Uterus (tissue), 4 donors: ENCODE results near the gene ELAPOR1. TPM values are rescaled to one million over a fixed set of nuclear protein-coding genes. Genes with fewer than 3 reads are reported as not detected.
"Not testable (repeated sequence)": the region's sequence is repeated elsewhere in the genome, so short reads cannot be mapped to it uniquely, and the experiment has no call there.

Source experiments
- DNase-seq, 2 donors: peaks; one replicate each; pipeline ENCODE4 v3.0.0-alpha.2; 2019 to 2020
- H3K27ac ChIP-seq, 2 donors: fragments of 200-600 bp; sonication (generic); 1 replicate in 1 of 2; 2 replicates in 1 of 2; pipeline ENCODE4 v1.5.1; 2016 to 2018
- H3K27me3 ChIP-seq, 2 donors: fragments of 200-600 bp; sonication (generic); one replicate each; pipeline ENCODE4 v1.5.1; 2018 to 2019; ENCODE audit warnings: control low read depth in 1 of 2
- H3K36me3 ChIP-seq, 2 donors: fragments of 200-600 bp; sonication (generic); one replicate each; pipeline ENCODE4 v1.5.1; 2019; ENCODE audit warnings: control low read depth in 1 of 2
- H3K4me1 ChIP-seq, 2 donors: fragments of 200-600 bp; sonication (generic); one replicate each; pipeline ENCODE4 v1.5.1; 2018 to 2019; ENCODE audit warnings: control low read depth in 1 of 2
- H3K4me3 ChIP-seq, 2 donors: fragments of 200-600 bp; sonication (generic); 1 replicate in 1 of 2; 2 replicates in 1 of 2; pipeline ENCODE4 v1.5.1; 2018 to 2019; ENCODE audit warnings: mild to moderate bottlenecking in 1 of 2
- H3K9me3 ChIP-seq, 2 donors: fragments of 200-600 bp; sonication (generic); one replicate each; pipeline ENCODE4 v1.5.1; 2019; ENCODE audit warnings: control low read depth in 1 of 2
- CTCF ChIP-seq, 4 experiments: fragments of 200-600 bp in 2 of 4; fragments of 450-650 bp in 2 of 4; sonication (generic) in 2 of 4; IDR thresholded peaks; one replicate each; pipeline ENCODE4 v1.5.1; 2016 to 2019; ENCODE audit warnings: antibody characterized with exemption in 4 of 4, mild to moderate bottlenecking in 2 of 4, moderate library complexity in 1 of 4
- POLR2A ChIP-seq, 2 donors: fragments of 450-650 bp; IDR thresholded peaks; one replicate each; pipeline ENCODE4 v1.6.1; 2016; ENCODE audit warnings: antibody characterized with exemption in 2 of 2, mild to moderate bottlenecking in 1 of 2, moderate library complexity in 1 of 2
- intact Hi-C: fragments of 100-400 bp; cut with DNase I; formaldehyde crosslinking; loops from one replicate; pipeline ENCODE4 v1.15.1; 2023; ENCODE audit warnings: low total_unique reads
- total RNA-seq, 4 donors: library from RNA; depleted of rRNA in 3 of 4; stranded (reverse); fragments of >200 nt in 3 of 4; gene quantifications; one replicate each; pipeline versions ENCODE4 v1.1.0 to v1.2.4, GENCODE V29; 2014 to 2023
- donor health status: DM: yes; HTN: yes; CAD: no.

ELAPOR1 gene
- total RNA-seq, 4 donors from 2014 or later = 0.29 to 51.2 (median 2.8) TPM

GRCh38 chr1:109142260-109142659 lies 28.3 kb downstream of the ELAPOR1 start:
- Histone ChIP-seq H3K27ac (no peak overlapping the region), H3K36me3 (no peaks in the 10 kb centered on the region), H3K9me3 (no peaks in the 10 kb centered on the region), H3K4me1 (no peaks in the 10 kb centered on the region), H3K4me3 (no peak overlapping the region), H3K27me3 (no peaks in the 10 kb centered on the region)
- no peak for DNase-seq
- intact Hi-C loops = no loop called here
- no peak for TF ChIP-seq CTCF (IDR thresholded peaks at IDR 0.05)
- TF ChIP-seq POLR2A (IDR thresholded peaks at IDR 0.05) = no peak

GRCh38 chr1:109142725-109143124 lies 28.8 kb downstream of the ELAPOR1 start:
- intact Hi-C loops, H3K4me3 ChIP-seq, H3K9me3 ChIP-seq, DNase-seq, H3K27ac ChIP-seq, H3K27me3 ChIP-seq, H3K4me1 ChIP-seq, H3K36me3 ChIP-seq: not testable (repeated sequence)

- DNase-seq = no peak
- no peak for TF ChIP-seq POLR2A (IDR thresholded peaks at IDR 0.05)
- Histone ChIP-seq H3K9me3 (no peaks in the 10 kb centered on the region), H3K4me1 (no peaks in the 10 kb centered on the region), H3K27me3 (no peaks in the 10 kb centered on the region), H3K4me3 (no peak overlapping the region), H3K36me3 (no peaks in the 10 kb centered on the region), H3K27ac (no peak overlapping the region)
- intact Hi-C loops = no loop called here
These were observed 35.2 kb downstream of the ELAPOR1 start for GRCh38 chr1:109148987-109149561.

- Histone ChIP-seq H3K4me3 (no peak overlapping the region), H3K27me3 (no peaks in the 10 kb centered on the region), H3K4me1 (no peaks in the 10 kb centered on the region), H3K9me3 (no peaks in the 10 kb centered on the region), H3K36me3 (no peaks in the 10 kb centered on the region), H3K27ac (no peak overlapping the region)
- no peak for TF ChIP-seq CTCF (IDR thresholded peaks at IDR 0.05)
- no peak for TF ChIP-seq POLR2A (IDR thresholded peaks at IDR 0.05)
- DNase-seq = no peak
- intact Hi-C loops = no loop called here
These were observed 36.1 kb downstream of the ELAPOR1 start for GRCh38 chr1:109149874-109150601.

- no peaks in the 10 kb centered on the region for H3K36me3 ChIP-seq
- no peaks in the 10 kb centered on the region for H3K27me3 ChIP-seq
- H3K4me1 ChIP-seq = no peaks in the 10 kb centered on the region
- intact Hi-C loops = no loop called here
- TF ChIP-seq CTCF (IDR thresholded peaks at IDR 0.05) = no peak
- TF ChIP-seq POLR2A (IDR thresholded peaks at IDR 0.05) = no peak
- no peak overlapping the region for H3K27ac ChIP-seq
- no peak for DNase-seq
- no peaks in the 10 kb centered on the region for H3K9me3 ChIP-seq
- H3K4me3 ChIP-seq = no peak overlapping the region
These were observed 37.5 kb downstream of the ELAPOR1 start for GRCh38 chr1:109151146-109151990.

GRCh38 chr1:109152196-109152595 lies 38.3 kb downstream of the ELAPOR1 start:
- Histone ChIP-seq H3K36me3 (no peaks in the 10 kb centered on the region), H3K4me1 (no peaks in the 10 kb centered on the region), H3K27me3 (no peaks in the 10 kb centered on the region), H3K4me3 (no peak overlapping the region), H3K9me3 (no peaks in the 10 kb centered on the region), H3K27ac (no peak overlapping the region)
- TF ChIP-seq CTCF (IDR thresholded peaks at IDR 0.05) = no peak
- no peak for TF ChIP-seq POLR2A (IDR thresholded peaks at IDR 0.05)
- intact Hi-C loops = no loop called here
- DNase-seq = no peak
